ENCODE data around the gene ZRSR2. TPM values are rescaled to one million over a fixed set of nuclear protein-coding genes. Genes with fewer than 3 reads are reported as not detected.

ZRSR2 gene
- total and polyA plus RNA-seq, 9 of the 15 experiments (the other 6 are each of a cell fraction or from before 2014, with no cell fraction given): 3.5 to 19.5 (median 8.6) TPM

- TF ChIP-seq REST (IDR thresholded peaks at IDR 0.05; ENCODE audit: borderline replicate concordance) (peak; percentile 58), REST (CRISPR knock-in tag; IDR thresholded peaks at IDR 0.05; ENCODE audit: low read depth) (0 out of 2 replicates have a peak, but pooled peaks have one; percentile 30), HNRNPH1 (optimal IDR thresholded peaks at IDR 0.05; ENCODE audit: low read depth, low read length) (no peak), ARNT (IDR thresholded peaks at IDR 0.05) (no peak), HMGN3 (IDR thresholded peaks at IDR 0.05; ENCODE audit: borderline replicate concordance, extremely low read depth, insufficient read length, low read depth, low read length) (peak; percentile 83), MEIS2 (IDR thresholded peaks at IDR 0.05; ENCODE audit: partially characterized antibody) (no peak), ZFP30 (CRISPR knock-in tag; IDR thresholded peaks at IDR 0.05; ENCODE audit: borderline replicate concordance) (no peak), PBX2 (CRISPR knock-in tag; IDR thresholded peaks at IDR 0.05; ENCODE audit: low read depth) (no peak), PBX2 (tag; conservative IDR thresholded peaks at IDR 0.05; ENCODE audit: low read depth) (no peak), ETV1 (tag; conservative IDR thresholded peaks at IDR 0.05; ENCODE audit: low read depth) (peak; percentile 46; the same call in 1 of the 2 replicates), ZNF444 (CRISPR knock-in tag; IDR thresholded peaks at IDR 0.05) (no peak), ZNF764 (CRISPR knock-in tag; IDR thresholded peaks at IDR 0.05; ENCODE audit: low read depth) (no peak), ZBTB26 (CRISPR knock-in tag; IDR thresholded peaks at IDR 0.05) (no peak)
Measured at GRCh38 chrX:15854712-15855567, 64.7 kb downstream of the ZRSR2 start, which contains the start of gene AP1S2 (continued).
